Cardiac fibroblast (primary cell): ENCODE data around the gene RHOV.
A peak's percentile ranks its signal among the peaks of the same experiment; 100 is the strongest.
"Not testable (repeated sequence)": the region's sequence is repeated elsewhere in the genome, so short reads cannot be mapped to it uniquely, and the experiment has no call there.

Experiments
- DNase-seq, 2 donors: peaks; one replicate each; pipeline versions ENCODE4 v3.0.0 to v3.0.0-alpha.2; 2010; ENCODE audit warnings: low read depth in 2 of 2
- H3K4me3 ChIP-seq, 2 donors: replicated peaks in 1 of 2; 1 replicate in 1 of 2; 2 replicates in 1 of 2; pipeline ENCODE4 v1.5.1; 2011; ENCODE audit warnings: low read depth in 2 of 2, low read length in 2 of 2, mild to moderate bottlenecking in 2 of 2, moderate library complexity in 1 of 2
- TF ChIP-seq, protein P1 (sequence below): IDR thresholded peaks from one replicate; pipeline ENCODE4 v1.5.1; 2011; ENCODE audit warnings: low read depth, mild to moderate bottlenecking, low read length, inconsistent platforms

The RHOV gene

DNA sequence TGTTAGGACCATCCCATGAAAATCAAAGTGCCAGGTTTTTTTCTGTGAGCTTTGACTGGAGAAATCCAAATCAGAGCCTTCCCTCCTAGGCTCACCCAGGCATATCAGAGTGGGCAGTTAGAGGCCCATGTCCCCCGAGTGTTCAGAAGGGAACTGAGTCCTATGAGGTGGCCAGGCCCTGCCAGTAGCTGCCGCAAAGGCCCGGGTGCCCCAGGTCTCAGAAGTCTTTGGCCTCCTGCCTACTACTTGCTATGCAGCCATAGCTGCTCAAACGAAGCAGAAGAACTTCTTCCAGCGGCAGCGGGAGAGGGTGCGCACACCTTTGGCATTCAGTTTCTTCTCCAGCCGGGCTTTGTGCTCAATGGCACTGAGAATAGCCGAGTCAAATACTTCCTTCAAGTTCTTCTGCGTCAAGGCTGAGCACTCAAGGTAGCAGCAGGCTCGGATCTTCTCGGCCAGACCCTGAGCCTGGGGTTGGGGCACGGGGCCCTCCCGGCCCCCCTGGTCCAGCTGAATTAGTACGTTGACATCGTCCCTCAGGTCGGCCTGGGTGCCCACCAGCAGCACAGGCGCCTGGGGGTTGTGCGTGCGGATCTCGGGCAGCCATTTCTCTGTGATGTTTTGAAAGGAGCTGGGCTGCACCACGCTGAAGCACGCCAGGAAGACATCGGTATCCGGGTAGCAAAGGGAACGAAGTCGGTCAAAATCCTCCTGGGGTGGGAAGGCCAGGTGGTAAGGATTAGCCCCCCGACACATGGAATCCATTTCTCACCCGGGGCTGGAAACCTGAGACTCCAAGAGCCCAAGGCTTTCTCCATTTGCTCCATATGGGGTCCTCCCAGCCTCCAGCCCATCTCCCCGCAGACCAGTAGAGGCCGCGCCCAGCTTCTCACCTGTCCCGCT lies 992 bp downstream of the RHOV start:
- H3K4me3 ChIP-seq: peak overlapping the region; percentile 35 to 51
- no peak for DNase-seq
- TF ChIP-seq, protein P1, sequence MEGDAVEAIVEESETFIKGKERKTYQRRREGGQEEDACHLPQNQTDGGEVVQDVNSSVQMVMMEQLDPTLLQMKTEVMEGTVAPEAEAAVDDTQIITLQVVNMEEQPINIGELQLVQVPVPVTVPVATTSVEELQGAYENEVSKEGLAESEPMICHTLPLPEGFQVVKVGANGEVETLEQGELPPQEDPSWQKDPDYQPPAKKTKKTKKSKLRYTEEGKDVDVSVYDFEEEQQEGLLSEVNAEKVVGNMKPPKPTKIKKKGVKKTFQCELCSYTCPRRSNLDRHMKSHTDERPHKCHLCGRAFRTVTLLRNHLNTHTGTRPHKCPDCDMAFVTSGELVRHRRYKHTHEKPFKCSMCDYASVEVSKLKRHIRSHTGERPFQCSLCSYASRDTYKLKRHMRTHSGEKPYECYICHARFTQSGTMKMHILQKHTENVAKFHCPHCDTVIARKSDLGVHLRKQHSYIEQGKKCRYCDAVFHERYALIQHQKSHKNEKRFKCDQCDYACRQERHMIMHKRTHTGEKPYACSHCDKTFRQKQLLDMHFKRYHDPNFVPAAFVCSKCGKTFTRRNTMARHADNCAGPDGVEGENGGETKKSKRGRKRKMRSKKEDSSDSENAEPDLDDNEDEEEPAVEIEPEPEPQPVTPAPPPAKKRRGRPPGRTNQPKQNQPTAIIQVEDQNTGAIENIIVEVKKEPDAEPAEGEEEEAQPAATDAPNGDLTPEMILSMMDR: no peak

- DNase-seq: no peak
- H3K4me3 ChIP-seq: no peak overlapping the region
- TF ChIP-seq, protein P1: no peak
These were observed 2.1 kb downstream of the RHOV start for GRCh38 chr15:40871749-40872617.

DNA sequence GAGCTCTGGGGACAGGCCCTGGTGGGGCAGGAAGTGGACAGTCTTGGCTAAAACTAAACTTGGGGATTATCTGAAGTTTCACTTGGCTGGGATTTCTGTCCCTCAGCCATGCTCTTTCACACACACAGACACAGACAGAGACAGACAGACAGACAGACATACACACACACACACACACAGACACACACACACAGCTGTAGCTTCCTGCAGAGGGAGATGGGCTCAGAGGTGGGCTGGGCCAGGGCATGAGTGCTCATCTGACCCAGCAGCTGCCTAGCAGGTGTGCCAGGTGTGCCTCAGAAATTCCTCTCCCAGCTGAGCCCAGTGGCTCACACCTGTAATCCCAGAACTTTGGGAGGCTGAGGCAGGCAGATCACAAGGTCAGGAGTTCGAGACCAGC lies 3.3 kb downstream of the RHOV start:
- no peak for DNase-seq
- no peak overlapping the region for H3K4me3 ChIP-seq
- TF ChIP-seq, protein P1: no peak

GRCh38 chr15:40869686-40870085 lies 4.3 kb downstream of the RHOV start:
- TF ChIP-seq, protein P1: no peak
- no peak overlapping the region for H3K4me3 ChIP-seq
- no peak for DNase-seq

DNA sequence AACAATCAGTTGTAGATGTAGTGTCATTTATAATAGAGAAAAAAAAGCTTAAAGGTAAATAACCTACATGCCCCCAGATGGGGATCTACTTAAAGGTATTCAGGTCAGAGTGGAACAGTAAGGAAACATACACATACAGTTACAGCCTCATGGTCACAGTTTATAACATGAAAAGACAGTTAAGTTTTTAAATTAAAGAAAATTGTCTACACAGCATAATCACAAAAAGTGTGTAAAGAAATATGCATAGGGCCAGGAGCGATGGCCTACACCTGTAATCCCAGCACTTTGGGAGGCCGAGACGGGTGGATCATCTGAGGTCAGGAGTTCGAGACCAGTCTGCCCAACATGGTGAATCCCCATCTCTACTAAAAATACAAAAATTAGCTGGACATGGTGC lies 6.8 kb downstream of the RHOV start:
- H3K4me3 ChIP-seq: no peak overlapping the region
- TF ChIP-seq, protein P1: no peak
- DNase-seq: no peak

DNA sequence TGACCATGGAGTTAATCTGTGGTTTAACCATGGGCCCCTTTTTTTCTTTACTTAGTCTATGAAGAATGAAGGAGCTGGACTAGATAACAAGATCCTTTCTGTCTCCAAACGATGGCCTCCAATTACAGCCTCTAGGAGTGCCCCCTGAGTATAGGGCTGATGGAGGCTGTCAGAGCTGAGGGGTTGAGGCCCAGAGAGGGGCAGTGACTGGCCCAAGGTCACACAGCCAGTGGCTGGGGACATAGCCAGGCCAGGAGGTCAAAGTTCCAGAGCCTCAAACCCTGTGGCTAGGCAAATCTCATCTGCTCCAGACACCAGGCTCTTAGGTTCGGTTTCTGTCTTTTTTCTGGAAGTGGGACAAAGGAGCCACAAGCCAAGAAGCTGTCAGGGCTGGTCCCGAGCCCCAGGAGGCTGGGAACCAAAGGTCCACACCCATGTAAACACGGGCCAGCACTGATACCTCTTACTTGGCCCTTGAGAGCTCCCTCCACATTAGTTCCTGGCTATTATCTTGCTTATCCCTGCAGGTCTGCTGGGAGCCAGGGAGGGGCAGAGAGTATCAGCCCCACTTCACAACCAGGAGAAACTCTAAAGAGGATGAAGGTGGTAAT lies 10.3 kb downstream of the RHOV start:
- TF ChIP-seq, protein P1: no peak
- no peak overlapping the region for H3K4me3 ChIP-seq
- DNase-seq: peak in 1 of 2 donors; percentile 15

DNA sequence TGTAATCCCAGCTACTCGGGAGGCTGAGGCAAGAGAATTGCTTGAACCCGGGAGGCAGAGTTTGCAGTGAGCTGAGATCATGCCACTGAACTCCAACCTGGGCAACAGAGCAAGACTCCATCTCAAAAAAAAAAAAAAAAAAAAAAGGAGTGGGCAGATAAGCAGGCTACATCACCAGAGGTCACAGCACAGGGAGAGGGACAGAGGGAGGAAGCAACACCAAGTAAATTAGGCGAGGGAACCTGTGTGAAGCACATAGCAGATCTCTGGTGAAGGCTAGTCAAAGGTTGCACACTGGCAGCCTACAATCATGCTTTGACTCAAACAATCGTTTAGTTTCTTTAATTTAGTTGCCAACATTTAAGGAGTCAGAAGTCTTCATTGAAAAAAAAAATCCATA lies 12.9 kb downstream of the RHOV start:
- not testable (repeated sequence) for H3K4me3 ChIP-seq, DNase-seq
